ENCODE measurements around the gene MAK. TPM values are rescaled to one million over a fixed set of nuclear protein-coding genes. Genes with fewer than 3 reads are reported as not detected.
"Not testable (repeated sequence)": the region's sequence is repeated elsewhere in the genome, so short reads cannot be mapped to it uniquely, and the experiment has no call there.

Gene MAK
- total RNA-seq, 2 donors from 2014 or later: 0.26 TPM; not detected in 1

GRCh38 chr6:10824819-10825218 is 13.5 kb downstream of the MAK start:
- Histone ChIP-seq H3K27me3 (no peaks in the 10 kb centered on the region), H3K27ac (no peak overlapping the region), H3K4me1 (no peaks in the 10 kb centered on the region), H3K36me3 (replicated peaks in 1 of 2; ENCODE audit: insufficient read depth in 1 of 2, low read depth in 2 of 2) (no peaks in the 10 kb centered on the region), H3K9me3 (no peaks in the 10 kb centered on the region), H3K4me3 (no peak overlapping the region)
- no peak for DNase-seq
- intact Hi-C loops (cut with DNase I): no loop called here
- TF ChIP-seq POLR2A (IDR thresholded peaks at IDR 0.05): no peak
- TF ChIP-seq CTCF (IDR thresholded peaks at IDR 0.05): no peak
- no peak for ATAC-seq
- WGBS, 2 donors: 84 to 90% methylated on average over 6 of the region's 6 CpGs

- no peak for ATAC-seq
- 88 to 91% methylated on average over 8 of the region's 8 CpGs for WGBS, 2 donors
These were observed 14.0 kb downstream of the MAK start for GRCh38 chr6:10824297-10824696.

GRCh38 chr6:10814176-10814575 is 24.2 kb downstream of the MAK start:
- intact Hi-C loops (cut with DNase I); H3K4me1 ChIP-seq: not testable (repeated sequence)

More at GRCh38 chr6:10824297-10824696, 14.0 kb downstream of the MAK start:
- H3K4me3 ChIP-seq: no peak overlapping the region
- H3K36me3 ChIP-seq (replicated peaks in 1 of 2; ENCODE audit: insufficient read depth in 1 of 2, low read depth in 2 of 2): no peaks in the 10 kb centered on the region
- DNase-seq: no peak
- H3K4me1 ChIP-seq: no peaks in the 10 kb centered on the region
- intact Hi-C loops (cut with DNase I): no loop called here
- no peaks in the 10 kb centered on the region for H3K9me3 ChIP-seq
- no peak overlapping the region for H3K27ac ChIP-seq
- H3K27me3 ChIP-seq: no peaks in the 10 kb centered on the region
- TF ChIP-seq CTCF (IDR thresholded peaks at IDR 0.05) (no peak), POLR2A (IDR thresholded peaks at IDR 0.05) (no peak)

GRCh38 chr6:10809098-10809497 is 29.2 kb downstream of the MAK start:
- intact Hi-C loops (cut with DNase I): no loop called here
- no peak for DNase-seq
- WGBS, 2 donors: 85 to 90% methylated on average over 6 of the region's 6 CpGs

More at GRCh38 chr6:10814176-10814575, 24.2 kb downstream of the MAK start:
- not testable (repeated sequence) for H3K27ac ChIP-seq; H3K27me3 ChIP-seq; H3K4me3 ChIP-seq; DNase-seq; ATAC-seq; H3K36me3 ChIP-seq (replicated peaks in 1 of 2; ENCODE audit: insufficient read depth in 1 of 2, low read depth in 2 of 2); H3K9me3 ChIP-seq
- WGBS, 2 donors: 92 to 96% methylated on average over 6 of the region's 6 CpGs

GRCh38 chr6:10808376-10808775 is 30.0 kb downstream of the MAK start:
- no peak for ATAC-seq

More at GRCh38 chr6:10809098-10809497, 29.2 kb downstream of the MAK start:
- Histone ChIP-seq H3K9me3 (no peaks in the 10 kb centered on the region), H3K36me3 (replicated peaks in 1 of 2; ENCODE audit: insufficient read depth in 1 of 2, low read depth in 2 of 2) (no peaks in the 10 kb centered on the region), H3K27ac (no peak overlapping the region), H3K4me3 (no peak overlapping the region), H3K27me3 (no peaks in the 10 kb centered on the region), H3K4me1 (no peaks in the 10 kb centered on the region)
- no peak for TF ChIP-seq POLR2A (IDR thresholded peaks at IDR 0.05)
- no peak for TF ChIP-seq CTCF (IDR thresholded peaks at IDR 0.05)
- no peak for ATAC-seq

More at GRCh38 chr6:10808376-10808775, 30.0 kb downstream of the MAK start:
- no peak for DNase-seq
- H3K36me3 ChIP-seq (replicated peaks in 1 of 2; ENCODE audit: insufficient read depth in 1 of 2, low read depth in 2 of 2): no peaks in the 10 kb centered on the region
- WGBS, 2 donors: 94% methylated on average over 4 of the region's 4 CpGs
- H3K27ac ChIP-seq: no peak overlapping the region
- H3K27me3 ChIP-seq: no peaks in the 10 kb centered on the region
- no peaks in the 10 kb centered on the region for H3K4me1 ChIP-seq
- no peaks in the 10 kb centered on the region for H3K9me3 ChIP-seq
- no peak for TF ChIP-seq POLR2A (IDR thresholded peaks at IDR 0.05)
- no peak for TF ChIP-seq CTCF (IDR thresholded peaks at IDR 0.05)
- intact Hi-C loops (cut with DNase I): no loop called here
- H3K4me3 ChIP-seq: no peak overlapping the region
